Vagina (tissue), 2 donors: ENCODE results near the gene CUBN. TPM values are rescaled to one million over a fixed set of nuclear protein-coding genes. Genes with fewer than 3 reads are reported as not detected.

ENCODE experiments used
- DNase-seq, 2 donors: peaks; one replicate each; pipeline ENCODE4 v3.0.0-alpha.2; 2017; ENCODE audit errors: extremely low spot score in 2 of 2
- H3K27ac ChIP-seq: fragments of 200-600 bp; sonication (generic); one replicate; pipeline ENCODE4 v1.5.1; 2019
- H3K27me3 ChIP-seq: fragments of 200-600 bp; sonication (generic); one replicate; pipeline ENCODE4 v1.5.1; 2019
- H3K36me3 ChIP-seq, 2 donors: fragments of 200-600 bp; sonication (generic); one replicate each; pipeline ENCODE4 v1.5.1; 2017 to 2019
- H3K4me1 ChIP-seq: fragments of 200-600 bp; sonication (generic); one replicate; pipeline ENCODE4 v1.5.1; 2019
- H3K4me3 ChIP-seq, 2 donors: fragments of 200-600 bp; sonication (generic); 1 replicate in 1 of 2; 2 replicates in 1 of 2; pipeline ENCODE4 v1.5.1; 2016 to 2019
- H3K9me3 ChIP-seq: fragments of 200-600 bp; sonication (generic); one replicate; pipeline ENCODE4 v1.5.1; 2019
- POLR2A ChIP-seq, 2 donors: fragments of 450-650 bp; IDR thresholded peaks; one replicate each; pipeline ENCODE4 v1.6.1; 2017; ENCODE audit warnings: antibody characterized with exemption in 2 of 2, mild to moderate bottlenecking in 2 of 2, moderate library complexity in 2 of 2
- POLR2AphosphoS5 ChIP-seq, 2 donors: sonication (generic); formaldehyde crosslinking; IDR thresholded peaks; one replicate each; pipeline ENCODE4 v1.9.0; 2017; ENCODE audit warnings: antibody characterized with exemption in 2 of 2, mild to moderate bottlenecking in 2 of 2, low read depth in 1 of 2; ENCODE audit not compliant: insufficient read depth in 1 of 2
- intact Hi-C: fragments of 100-400 bp; cut with DNase I; formaldehyde crosslinking; loops from one replicate; pipeline ENCODE4 v1.15.1; 2023
- total RNA-seq: library from RNA; depleted of rRNA; stranded (reverse); fragments of >200 nt; gene quantifications from one replicate; pipeline ENCODE4 v1.2.3, GENCODE V29; 2016
- TF ChIP-seq, protein P1 (sequence below), 3 experiments: fragments of 450-650 bp in 2 of 3; fragments of 200-600 bp in 1 of 3; sonication (generic) in 1 of 3; IDR thresholded peaks; one replicate each; pipeline ENCODE4 v1.5.1; 2017 to 2019; ENCODE audit warnings: antibody characterized with exemption in 3 of 3, mild to moderate bottlenecking in 2 of 3, moderate library complexity in 2 of 3

CUBN gene
- total RNA-seq, 1 donor from 2014 or later = 4.4 TPM

DNA sequence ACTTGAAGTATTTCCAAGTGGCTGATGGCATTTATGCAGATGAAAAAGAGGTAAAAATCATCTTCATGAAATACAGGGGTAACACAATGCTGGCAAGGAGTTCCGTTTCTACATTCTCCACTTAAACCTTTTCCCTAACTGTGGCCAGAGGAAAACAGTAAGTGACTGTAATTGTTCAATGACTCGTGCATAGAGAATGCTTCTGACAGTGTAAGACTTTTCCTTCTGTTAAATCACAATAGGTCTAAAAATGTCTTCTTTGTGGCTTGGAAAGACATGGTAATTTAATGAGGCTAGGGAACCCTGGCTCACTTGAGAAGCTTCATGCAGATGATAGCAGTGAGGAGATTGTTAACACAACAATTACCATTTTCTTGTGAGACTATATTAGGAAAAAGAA lies 262.1 kb downstream of the CUBN start:
- no peak overlapping the region for H3K4me3 ChIP-seq
- intact Hi-C loops = no loop called here
- no peaks in the 10 kb centered on the region for H3K9me3 ChIP-seq
- TF ChIP-seq, protein P1, sequence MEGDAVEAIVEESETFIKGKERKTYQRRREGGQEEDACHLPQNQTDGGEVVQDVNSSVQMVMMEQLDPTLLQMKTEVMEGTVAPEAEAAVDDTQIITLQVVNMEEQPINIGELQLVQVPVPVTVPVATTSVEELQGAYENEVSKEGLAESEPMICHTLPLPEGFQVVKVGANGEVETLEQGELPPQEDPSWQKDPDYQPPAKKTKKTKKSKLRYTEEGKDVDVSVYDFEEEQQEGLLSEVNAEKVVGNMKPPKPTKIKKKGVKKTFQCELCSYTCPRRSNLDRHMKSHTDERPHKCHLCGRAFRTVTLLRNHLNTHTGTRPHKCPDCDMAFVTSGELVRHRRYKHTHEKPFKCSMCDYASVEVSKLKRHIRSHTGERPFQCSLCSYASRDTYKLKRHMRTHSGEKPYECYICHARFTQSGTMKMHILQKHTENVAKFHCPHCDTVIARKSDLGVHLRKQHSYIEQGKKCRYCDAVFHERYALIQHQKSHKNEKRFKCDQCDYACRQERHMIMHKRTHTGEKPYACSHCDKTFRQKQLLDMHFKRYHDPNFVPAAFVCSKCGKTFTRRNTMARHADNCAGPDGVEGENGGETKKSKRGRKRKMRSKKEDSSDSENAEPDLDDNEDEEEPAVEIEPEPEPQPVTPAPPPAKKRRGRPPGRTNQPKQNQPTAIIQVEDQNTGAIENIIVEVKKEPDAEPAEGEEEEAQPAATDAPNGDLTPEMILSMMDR (IDR thresholded peaks at IDR 0.05) = no peak
- no peak for DNase-seq
- no peaks in the 10 kb centered on the region for H3K36me3 ChIP-seq
- no peak overlapping the region for H3K27ac ChIP-seq
- H3K27me3 ChIP-seq = no peaks in the 10 kb centered on the region
- H3K4me1 ChIP-seq = no peaks in the 10 kb centered on the region

DNA sequence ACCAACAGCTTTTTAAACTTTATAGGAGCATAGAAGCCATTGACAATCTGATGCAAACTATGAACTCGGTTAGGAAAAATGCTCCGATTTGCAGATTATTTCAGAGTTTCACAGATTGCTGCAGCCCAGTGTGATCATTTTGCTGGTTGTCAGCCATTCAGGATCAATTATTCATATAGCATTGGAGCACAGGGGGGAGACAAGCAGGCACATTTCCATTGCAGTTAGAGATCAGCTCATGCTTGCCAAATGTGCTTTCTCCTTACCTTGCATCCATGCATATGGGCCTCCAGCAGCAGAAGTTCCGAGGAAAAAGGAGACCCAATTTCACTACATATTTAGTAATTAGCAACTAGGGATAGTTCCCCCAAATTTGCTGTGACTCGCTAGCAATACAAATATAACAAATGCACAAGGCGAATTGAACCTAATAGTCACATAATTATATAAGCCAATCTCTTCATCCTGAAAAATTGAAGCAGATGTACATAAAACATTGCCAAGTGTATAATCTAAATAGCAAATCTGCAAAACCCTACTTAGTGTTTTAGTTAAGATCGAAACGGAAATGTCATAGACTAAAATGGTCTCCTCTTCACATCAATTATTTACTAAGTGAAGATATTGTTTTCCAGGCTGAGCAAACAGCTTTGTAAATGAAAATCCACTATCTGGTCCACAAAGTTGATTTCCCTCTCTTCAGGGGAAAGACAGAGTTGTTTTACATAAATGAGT lies 262.9 kb downstream of the CUBN start:
- no peak overlapping the region for H3K27ac ChIP-seq
- no peaks in the 10 kb centered on the region for H3K36me3 ChIP-seq
- no peaks in the 10 kb centered on the region for H3K9me3 ChIP-seq
- TF ChIP-seq POLR2A (IDR thresholded peaks at IDR 0.05) (no peak), POLR2AphosphoS5 (IDR thresholded peaks at IDR 0.05; ENCODE audit: insufficient read depth in 1 of 2, low read depth in 1 of 2) (no peak)
- TF ChIP-seq, protein P1 (IDR thresholded peaks at IDR 0.05) = no peak
- no peak overlapping the region for H3K4me3 ChIP-seq
- DNase-seq = no peak
- H3K27me3 ChIP-seq = no peaks in the 10 kb centered on the region
- no peaks in the 10 kb centered on the region for H3K4me1 ChIP-seq
- intact Hi-C loops = no loop called here

DNA sequence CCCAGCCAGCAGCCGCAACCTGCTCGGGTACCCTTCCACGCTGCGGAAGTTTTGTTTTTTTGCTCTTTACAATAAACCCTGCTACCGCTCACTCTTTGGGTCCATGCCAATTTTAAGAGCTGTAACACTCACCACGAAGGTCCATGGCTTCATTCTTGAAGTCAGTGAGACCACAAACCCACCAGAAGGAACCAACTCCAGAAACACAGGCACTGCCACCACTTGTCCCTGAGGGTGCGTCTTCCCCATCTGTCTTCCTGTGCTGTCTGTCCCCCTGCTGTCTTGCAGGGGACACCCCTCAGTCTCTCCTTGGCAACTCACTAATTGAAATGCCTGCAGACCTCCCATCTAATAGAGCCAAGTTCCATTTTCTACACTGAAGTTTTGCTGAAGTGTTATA lies 263.8 kb downstream of the CUBN start:
- Histone ChIP-seq H3K9me3 (no peaks in the 10 kb centered on the region), H3K4me3 (no peak overlapping the region), H3K27me3 (no peaks in the 10 kb centered on the region), H3K36me3 (no peaks in the 10 kb centered on the region), H3K4me1 (no peaks in the 10 kb centered on the region), H3K27ac (no peak overlapping the region)
- no peak for TF ChIP-seq POLR2AphosphoS5 (IDR thresholded peaks at IDR 0.05; ENCODE audit: insufficient read depth in 1 of 2, low read depth in 1 of 2)
- TF ChIP-seq, protein P1 (IDR thresholded peaks at IDR 0.05) = no peak
- TF ChIP-seq POLR2A (IDR thresholded peaks at IDR 0.05) = no peak
- no peak for DNase-seq
- intact Hi-C loops = no loop called here

DNA sequence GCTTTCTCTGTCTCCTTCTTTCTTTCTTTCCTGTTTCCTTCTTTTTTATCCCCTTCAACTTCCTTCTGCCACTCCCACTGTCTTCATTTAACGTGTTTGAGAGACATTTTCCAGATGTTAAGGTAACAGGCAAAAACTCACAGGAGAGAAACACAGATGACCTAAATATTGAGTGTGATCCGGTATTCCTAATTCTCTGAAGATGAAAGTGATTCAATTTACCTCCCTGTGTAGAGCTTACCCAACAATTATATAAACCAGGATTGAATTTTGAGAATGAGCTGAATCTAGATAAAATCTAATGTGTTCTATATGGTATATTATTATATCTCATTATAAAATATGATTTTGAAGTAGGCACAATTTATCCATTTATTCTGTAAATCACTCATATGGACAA lies 265.8 kb downstream of the CUBN start:
- DNase-seq = no peak
- H3K4me1 ChIP-seq = no peaks in the 10 kb centered on the region
- no peaks in the 10 kb centered on the region for H3K9me3 ChIP-seq
- H3K27me3 ChIP-seq = no peaks in the 10 kb centered on the region
- H3K27ac ChIP-seq = no peak overlapping the region
- TF ChIP-seq POLR2AphosphoS5 (IDR thresholded peaks at IDR 0.05; ENCODE audit: insufficient read depth in 1 of 2, low read depth in 1 of 2) (no peak), POLR2A (IDR thresholded peaks at IDR 0.05) (no peak)
- TF ChIP-seq, protein P1 (IDR thresholded peaks at IDR 0.05) = no peak
- no peak overlapping the region for H3K4me3 ChIP-seq
- intact Hi-C loops = no loop called here
- H3K36me3 ChIP-seq = no peaks in the 10 kb centered on the region

DNA sequence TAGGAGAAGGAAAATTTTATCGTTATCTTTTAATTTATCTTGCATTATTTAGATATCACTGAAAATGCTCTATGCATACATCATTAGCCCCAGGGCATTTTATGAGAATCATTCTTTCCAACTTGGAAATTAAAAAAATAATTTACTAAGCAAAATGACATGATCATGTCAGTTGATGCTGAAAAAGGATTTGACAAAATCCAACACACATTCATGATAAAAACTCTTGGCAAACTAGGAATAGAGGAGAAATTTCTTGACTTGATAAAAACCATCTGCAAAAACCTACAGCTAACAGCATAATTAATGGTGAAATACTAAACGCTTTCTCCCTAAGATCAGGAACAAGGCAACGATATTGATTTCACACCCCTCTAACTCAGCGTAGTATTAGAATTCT lies 272.2 kb downstream of the CUBN start:
- no peak for DNase-seq
- Histone ChIP-seq H3K9me3 (no peaks in the 10 kb centered on the region), H3K27ac (no peak overlapping the region), H3K4me1 (no peaks in the 10 kb centered on the region), H3K27me3 (no peaks in the 10 kb centered on the region), H3K4me3 (no peak overlapping the region), H3K36me3 (no peaks in the 10 kb centered on the region)
- no peak for TF ChIP-seq POLR2A (IDR thresholded peaks at IDR 0.05)
- TF ChIP-seq, protein P1 (IDR thresholded peaks at IDR 0.05) = no peak
- intact Hi-C loops = no loop called here
